GM23338 (cell line): ENCODE data around the gene INPP5A.

Source experiments
- CREB1 ChIP-seq: fragments of 250-450 bp; sonication (Bioruptor Pico); IDR thresholded peaks from 2 replicates; pipeline ENCODE4 v1.5.0; 2020; ENCODE audit warnings: low read depth, mild to moderate bottlenecking, moderate library complexity
- CTCF ChIP-seq, 2 experiments: fragments of 200-600 bp in 1 of 2; sonication (generic) in 1 of 2; conservative IDR thresholded peaks; 2 replicates each; pipeline versions ENCODE4 v1.5.1 to v1.6.1; 2016 to 2017; ENCODE audit warnings: antibody characterized with exemption in 2 of 2, low read depth in 2 of 2, mild to moderate bottlenecking in 2 of 2, moderate library complexity in 1 of 2
- EZH2 ChIP-seq: fragments of 200-600 bp; sonication (generic); IDR thresholded peaks from one replicate; pipeline ENCODE4 v1.8.0; 2017; ENCODE audit warnings: antibody characterized with exemption, mild to moderate bottlenecking, low read depth; ENCODE audit not compliant: unreplicated experiment
- EZH2phosphoT487 ChIP-seq: fragments of 200-600 bp; sonication (generic); IDR thresholded peaks from one replicate; pipeline ENCODE4 v1.8.1; 2018; ENCODE audit warnings: antibody characterized with exemption; ENCODE audit not compliant: unreplicated experiment
- JUNB ChIP-seq: IDR thresholded peaks from one replicate; pipeline ENCODE4 v1.6.1; 2016; ENCODE audit warnings: antibody characterized with exemption; ENCODE audit not compliant: unreplicated experiment
- POLR2AphosphoS5 ChIP-seq: IDR thresholded peaks from 2 replicates; pipeline ENCODE4 v1.6.1; 2016; ENCODE audit warnings: antibody characterized with exemption, low read depth
- REST ChIP-seq: IDR thresholded peaks from one replicate; pipeline ENCODE4 v1.6.1; 2018; ENCODE audit warnings: antibody characterized with exemption; ENCODE audit not compliant: unreplicated experiment
- ZNF114 ChIP-seq: fragments of 250-450 bp; sonication (Bioruptor Pico); IDR thresholded peaks from 2 replicates; pipeline ENCODE4 v1.5.0; 2020; ENCODE audit warnings: mild to moderate bottlenecking, moderate library complexity
- TF ChIP-seq, protein P1 (sequence below): IDR thresholded peaks from 2 replicates; pipeline ENCODE4 v1.6.1; 2016; ENCODE audit warnings: antibody characterized with exemption

DNA sequence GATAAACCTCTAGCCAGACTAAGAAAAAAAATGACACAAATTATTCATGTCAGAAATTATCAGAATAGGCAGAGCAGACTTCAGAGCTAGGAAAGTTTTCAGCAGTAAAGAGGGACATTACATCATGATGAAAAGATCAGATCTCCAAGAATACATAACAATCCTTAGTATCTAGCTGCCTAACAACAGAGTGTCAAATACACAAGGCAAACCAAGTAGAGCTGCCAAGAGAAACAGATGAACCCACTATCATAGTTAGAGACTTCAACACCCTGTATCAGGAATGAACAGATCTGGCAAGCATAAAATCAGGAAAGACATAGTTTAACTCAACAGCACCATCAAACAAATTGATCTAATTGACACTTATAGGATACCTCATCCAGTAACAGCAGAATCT, 156.1 kb downstream of the INPP5A start:
- TF ChIP-seq ZNF114 (CRISPR knock-in tag) (no peak), CTCF (conservative IDR thresholded peaks at IDR 0.05; ENCODE audit: low read depth in 2 of 2) (no peak), EZH2phosphoT487 (no peak), EZH2 (no peak), POLR2AphosphoS5 (no peak), REST (no peak), CREB1 (CRISPR knock-in tag) (no peak), JUNB (no peak)
- TF ChIP-seq, protein P1, sequence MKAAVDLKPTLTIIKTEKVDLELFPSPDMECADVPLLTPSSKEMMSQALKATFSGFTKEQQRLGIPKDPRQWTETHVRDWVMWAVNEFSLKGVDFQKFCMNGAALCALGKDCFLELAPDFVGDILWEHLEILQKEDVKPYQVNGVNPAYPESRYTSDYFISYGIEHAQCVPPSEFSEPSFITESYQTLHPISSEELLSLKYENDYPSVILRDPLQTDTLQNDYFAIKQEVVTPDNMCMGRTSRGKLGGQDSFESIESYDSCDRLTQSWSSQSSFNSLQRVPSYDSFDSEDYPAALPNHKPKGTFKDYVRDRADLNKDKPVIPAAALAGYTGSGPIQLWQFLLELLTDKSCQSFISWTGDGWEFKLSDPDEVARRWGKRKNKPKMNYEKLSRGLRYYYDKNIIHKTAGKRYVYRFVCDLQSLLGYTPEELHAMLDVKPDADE, result no peak
